CD4-positive, alpha-beta T cell (primary cell): ENCODE data around the gene ETNK2. TPM values are rescaled to one million over a fixed set of nuclear protein-coding genes. Genes with fewer than 3 reads are reported as not detected.

Experiments used
- ATAC-seq: fragments of 200-7000 bp; cut with Tn5 transposase; one replicate; pipeline ENCODE4 v1.10.0; 2022; ENCODE audit warnings: mild to moderate bottlenecking; ENCODE audit not compliant: poor library complexity
- CTCF ChIA-PET: fragments of 350-600 bp; sonication (Branson Sonifier 250); formaldehyde crosslinking; loops from one replicate; lab custom pipeline; 2021; ENCODE audit warnings: antibody characterized with exemption, inconsistent platforms; lab: Charles Lee
- POLR2A ChIA-PET: fragments of 350-600 bp; sonication (Branson Sonifier 250); formaldehyde crosslinking; loops from one replicate; lab custom pipeline; 2021; ENCODE audit warnings: antibody characterized with exemption, inconsistent platforms; lab: Charles Lee
- DNase-seq, 14 experiments: peaks; one replicate each; pipeline ENCODE4 v3.0.0-alpha.2; 2013 to 2020; ENCODE audit warnings: mixed read lengths in 2 of 14
- H3K27ac ChIP-seq, 2 donors: one replicate each; pipeline versions ENCODE4 v1.5.1 to v1.7.0; 2013; ENCODE audit warnings: low read length in 2 of 2, low read depth in 1 of 2, mild to moderate bottlenecking in 1 of 2
- H3K27me3 ChIP-seq, 2 experiments: 1 replicate in 1 of 2; 2 replicates in 1 of 2; pipeline versions ENCODE4 v1.6.1 to v1.7.0; 2013; ENCODE audit warnings: low read length in 2 of 2, control low read depth in 1 of 2, mild to moderate bottlenecking in 1 of 2, moderate library complexity in 1 of 2; ENCODE audit not compliant: insufficient read depth in 2 of 2, control insufficient read depth in 1 of 2
- H3K36me3 ChIP-seq: one replicate; pipeline ENCODE4 v1.6.1; 2013; ENCODE audit warnings: low read length, control low read depth; ENCODE audit not compliant: insufficient read depth
- H3K4me1 ChIP-seq: one replicate; pipeline ENCODE4 v1.6.1; 2013; ENCODE audit warnings: low read length, control low read depth; ENCODE audit not compliant: insufficient read depth
- H3K4me3 ChIP-seq: one replicate; pipeline ENCODE4 v1.5.1; 2013; ENCODE audit warnings: mild to moderate bottlenecking, low read length, moderate library complexity
- H3K9me3 ChIP-seq, 2 experiments: 1 replicate in 1 of 2; 2 replicates in 1 of 2; pipeline versions ENCODE4 v1.6.1 to v1.7.0; 2013; ENCODE audit warnings: low read length in 2 of 2, mild to moderate bottlenecking in 2 of 2, control low read depth in 1 of 2, moderate library complexity in 1 of 2; ENCODE audit not compliant: control insufficient read depth in 1 of 2, insufficient read depth in 1 of 2
- H3K27ac Mint-ChIP-seq: one replicate; pipeline ENCODE4 v1.8.0; 2020; ENCODE audit warnings: mixed read lengths
- H3K27me3 Mint-ChIP-seq: one replicate; pipeline ENCODE4 v1.8.0; 2021; ENCODE audit warnings: mixed read lengths
- H3K36me3 Mint-ChIP-seq: one replicate; pipeline ENCODE4 v1.8.0; 2021; ENCODE audit warnings: low read depth, mixed read lengths
- H3K4me1 Mint-ChIP-seq: one replicate; pipeline ENCODE4 v1.8.0; 2021; ENCODE audit warnings: low read depth, mixed read lengths
- H3K4me3 Mint-ChIP-seq: one replicate; pipeline ENCODE4 v1.8.0; 2020; ENCODE audit warnings: mild to moderate bottlenecking, mixed read lengths
- H3K9me3 Mint-ChIP-seq: one replicate; pipeline ENCODE4 v1.8.0; 2020; ENCODE audit warnings: mixed read lengths
- intact Hi-C, 2 experiments: fragments of 100-400 bp; cut with DNase I in 1 of 2; cut with micrococcal nuclease in 1 of 2; formaldehyde crosslinking; loops; one replicate each; pipeline versions ENCODE4 v1.15.1 to v1.9.0; 2023 to 2025; cut with DNase I, micrococcal nuclease
- total RNA-seq, 174 experiments: library from RNA in 2 of 174; stranded (reverse) in 2 of 174; gene quantifications; one replicate each; pipeline ENCODE4 v1.2.3 and lab custom pipeline; 2021 to 2026
- TF ChIP-seq, protein P1 (sequence below): fragments of 200-600 bp; IDR thresholded peaks from one replicate; pipeline ENCODE4 v1.8.0; 2022; ENCODE audit warnings: antibody characterized with exemption, mild to moderate bottlenecking

The ETNK2 gene
- total RNA-seq, 2 experiments from 2014 or later: 11.7 to 12.9 TPM

DNA sequence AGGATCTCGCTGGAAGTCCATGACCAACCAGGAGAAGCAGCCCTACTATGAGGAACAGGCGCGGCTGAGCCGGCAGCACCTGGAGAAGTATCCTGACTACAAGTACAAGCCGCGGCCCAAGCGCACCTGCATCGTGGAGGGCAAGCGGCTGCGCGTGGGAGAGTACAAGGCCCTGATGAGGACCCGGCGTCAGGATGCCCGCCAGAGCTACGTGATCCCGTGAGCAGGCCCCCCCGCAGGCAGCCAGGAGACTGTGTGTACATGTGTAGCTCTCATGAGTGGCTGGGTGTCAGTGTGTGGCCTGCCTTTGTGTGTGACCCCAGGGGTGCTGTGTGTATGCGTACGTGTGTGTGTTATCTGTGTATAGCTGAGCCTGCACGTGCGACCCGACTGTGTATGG lies 27.2 kb downstream of the ETNK2 start:
- Mint-ChIP-seq H3K9me3 (no peaks in the 10 kb centered on the region), H3K27me3 (no peaks in the 10 kb centered on the region), H3K4me1 (peaks cover 9% of the 10 kb centered on the region), H3K4me3 (no peak overlapping the region), H3K27ac (no peak overlapping the region), H3K36me3 (no peaks in the 10 kb centered on the region)
- ATAC-seq (no peak), DNase-seq (no peak)
- ChIA-PET CTCF (no interaction called here), POLR2A (interaction anchor here (0.7 kb wide), 1 partner anchor 8 kb away, joined by 3 read pairs; no protein-coding TSS in a partner anchor)
- no peak overlapping the region for H3K27ac ChIP-seq
- no peaks in the 10 kb centered on the region for H3K9me3 ChIP-seq
- H3K4me1 ChIP-seq: peaks cover 11% of the 10 kb centered on the region
- intact Hi-C loops: loop anchor here (5.0 to 10.0 kb wide), 5 partner anchors 422 to 860 kb away; partner anchors contain the start of gene ATP2B4 (in 1 of the 2)
- TF ChIP-seq, protein P1, sequence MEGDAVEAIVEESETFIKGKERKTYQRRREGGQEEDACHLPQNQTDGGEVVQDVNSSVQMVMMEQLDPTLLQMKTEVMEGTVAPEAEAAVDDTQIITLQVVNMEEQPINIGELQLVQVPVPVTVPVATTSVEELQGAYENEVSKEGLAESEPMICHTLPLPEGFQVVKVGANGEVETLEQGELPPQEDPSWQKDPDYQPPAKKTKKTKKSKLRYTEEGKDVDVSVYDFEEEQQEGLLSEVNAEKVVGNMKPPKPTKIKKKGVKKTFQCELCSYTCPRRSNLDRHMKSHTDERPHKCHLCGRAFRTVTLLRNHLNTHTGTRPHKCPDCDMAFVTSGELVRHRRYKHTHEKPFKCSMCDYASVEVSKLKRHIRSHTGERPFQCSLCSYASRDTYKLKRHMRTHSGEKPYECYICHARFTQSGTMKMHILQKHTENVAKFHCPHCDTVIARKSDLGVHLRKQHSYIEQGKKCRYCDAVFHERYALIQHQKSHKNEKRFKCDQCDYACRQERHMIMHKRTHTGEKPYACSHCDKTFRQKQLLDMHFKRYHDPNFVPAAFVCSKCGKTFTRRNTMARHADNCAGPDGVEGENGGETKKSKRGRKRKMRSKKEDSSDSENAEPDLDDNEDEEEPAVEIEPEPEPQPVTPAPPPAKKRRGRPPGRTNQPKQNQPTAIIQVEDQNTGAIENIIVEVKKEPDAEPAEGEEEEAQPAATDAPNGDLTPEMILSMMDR: no peak
- H3K27me3 ChIP-seq: no peaks in the 10 kb centered on the region
- no peaks in the 10 kb centered on the region for H3K36me3 ChIP-seq
- no peak overlapping the region for H3K4me3 ChIP-seq

DNA sequence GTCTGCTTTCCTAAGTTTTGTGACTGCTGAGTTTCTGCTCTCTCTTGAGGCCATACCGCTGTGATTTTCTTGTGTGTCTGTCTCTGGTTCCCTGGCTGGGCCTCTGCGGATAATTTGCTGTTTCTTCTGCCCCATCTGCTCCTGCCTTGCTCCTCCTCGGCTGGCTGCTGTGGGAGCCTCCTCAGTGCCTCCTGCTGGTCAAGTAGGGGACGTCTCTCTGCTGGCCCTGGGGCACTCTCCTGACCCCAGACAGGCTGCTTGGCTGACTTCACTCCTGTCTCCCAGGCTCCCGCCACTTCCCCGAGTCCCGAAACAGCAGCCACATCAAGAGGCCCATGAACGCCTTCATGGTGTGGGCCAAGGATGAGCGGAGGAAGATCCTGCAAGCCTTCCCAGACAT lies 28.5 kb downstream of the ETNK2 start:
- Histone ChIP-seq H3K4me3 (no peak overlapping the region), H3K36me3 (no peaks in the 10 kb centered on the region), H3K4me1 (no peaks in the 10 kb centered on the region), H3K27me3 (no peaks in the 10 kb centered on the region), H3K27ac (no peak overlapping the region), H3K9me3 (no peaks in the 10 kb centered on the region)
- ChIA-PET CTCF (no interaction called here), POLR2A (no interaction called here)
- no peak overlapping the region for H3K27ac Mint-ChIP-seq
- no peak for ATAC-seq
- intact Hi-C loops: loop anchor here in 1 of 2 experiments (10.0 kb wide), 2 partner anchors 779 to 859 kb away; no protein-coding TSS in a partner anchor
- no peaks in the 10 kb centered on the region for H3K4me1 Mint-ChIP-seq
- no peaks in the 10 kb centered on the region for H3K9me3 Mint-ChIP-seq
- no peaks in the 10 kb centered on the region for H3K27me3 Mint-ChIP-seq
- peak in 3 of 14 experiments; percentile 18 to 40 (median 23) for DNase-seq
- H3K4me3 Mint-ChIP-seq: no peak overlapping the region
- TF ChIP-seq, protein P1: no peak
- no peaks in the 10 kb centered on the region for H3K36me3 Mint-ChIP-seq

DNA sequence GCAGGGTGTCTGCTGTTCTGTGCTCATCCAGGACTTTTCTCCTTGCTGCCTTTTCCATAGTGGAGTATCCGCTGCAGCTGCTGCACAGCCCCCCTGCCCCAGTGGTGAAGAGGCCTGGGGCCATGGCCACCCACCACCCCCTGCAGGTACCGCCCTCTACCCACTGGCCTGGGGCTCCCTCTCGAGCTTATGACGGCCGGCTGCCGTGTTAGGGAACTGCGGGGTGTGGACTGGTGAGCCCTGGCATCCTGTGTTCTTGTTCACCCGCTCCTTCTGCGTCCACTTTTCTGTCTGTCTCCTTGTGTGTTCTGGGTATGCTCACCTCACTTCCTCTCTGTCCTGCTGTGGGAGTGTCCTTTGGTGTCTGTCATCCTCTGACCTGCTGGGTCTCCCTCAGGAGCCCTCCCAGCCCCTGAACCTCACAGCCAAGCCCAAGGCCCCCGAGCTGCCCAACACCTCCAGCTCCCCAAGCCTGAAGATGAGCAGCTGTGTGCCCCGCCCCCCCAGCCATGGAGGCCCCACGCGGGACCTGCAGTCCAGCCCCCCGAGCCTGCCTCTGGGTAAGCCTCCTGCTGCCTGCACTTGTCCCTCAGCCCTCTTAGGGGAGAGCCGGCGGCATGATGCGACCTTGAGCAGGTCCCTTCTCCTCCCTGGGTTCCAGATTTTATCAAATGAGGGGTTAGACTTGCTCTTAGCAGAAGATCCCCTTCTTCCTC lies 29.8 kb downstream of the ETNK2 start:
- intact Hi-C loops: loop anchor here in 1 of 2 experiments (10.0 kb wide), 2 partner anchors 777 to 857 kb away; no protein-coding TSS in a partner anchor
- Mint-ChIP-seq H3K27ac (no peak overlapping the region), H3K9me3 (no peaks in the 10 kb centered on the region), H3K27me3 (no peaks in the 10 kb centered on the region), H3K4me1 (no peaks in the 10 kb centered on the region), H3K36me3 (no peaks in the 10 kb centered on the region), H3K4me3 (no peak overlapping the region)
- TF ChIP-seq, protein P1: no peak
- no peaks in the 10 kb centered on the region for H3K36me3 ChIP-seq
- no peaks in the 10 kb centered on the region for H3K4me1 ChIP-seq
- POLR2A ChIA-PET: no interaction called here
- H3K9me3 ChIP-seq: no peaks in the 10 kb centered on the region
- CTCF ChIA-PET: no interaction called here
- H3K27ac ChIP-seq: no peak overlapping the region
- no peaks in the 10 kb centered on the region for H3K27me3 ChIP-seq
- H3K4me3 ChIP-seq: no peak overlapping the region
- ATAC-seq (no peak), DNase-seq (no peak)
